Esophagus squamous epithelium (tissue), 4 donors: ENCODE results near the gene ZNF107.

Source experiments
- CTCF ChIP-seq, 6 experiments: fragments of 450-650 bp in 4 of 6; fragments of 200-600 bp in 2 of 6; sonication (generic) in 2 of 6; IDR thresholded peaks; one replicate each; pipeline ENCODE4 v1.5.1; 2016 to 2019; ENCODE audit warnings: antibody characterized with exemption in 6 of 6, mild to moderate bottlenecking in 4 of 6, moderate library complexity in 4 of 6
- POLR2A ChIP-seq, 4 donors: fragments of 450-650 bp; IDR thresholded peaks; one replicate each; pipeline ENCODE4 v1.6.1; 2017; ENCODE audit warnings: antibody characterized with exemption in 4 of 4, mild to moderate bottlenecking in 4 of 4, moderate library complexity in 3 of 4

GRCh38 chr7:64706625-64707292 lies 40.8 kb downstream of the ZNF107 start:
- no peak for TF ChIP-seq CTCF (IDR thresholded peaks at IDR 0.05)
- TF ChIP-seq POLR2A (IDR thresholded peaks at IDR 0.05), result no peak
